Subcutaneous adipose tissue (tissue), 4 donors: Measurements from ENCODE around the gene NRXN3. TPM values are rescaled to one million over a fixed set of nuclear protein-coding genes. Genes with fewer than 3 reads are reported as not detected.

Experiments used
- total RNA-seq, 4 donors: library from RNA; depleted of rRNA; stranded (reverse); fragments of >200 nt; gene quantifications; one replicate each; pipeline ENCODE4 v1.1.0, GENCODE V29; 2016
- TF ChIP-seq, protein P1 (sequence below): fragments of 450-650 bp; IDR thresholded peaks from one replicate; pipeline ENCODE4 v1.5.1; 2016; ENCODE audit warnings: low read depth, mild to moderate bottlenecking, control low read depth, antibody characterized with exemption, moderate library complexity

The NRXN3 gene
- total RNA-seq, 4 donors from 2014 or later, result 0.57 to 2.4 (median 1.1) TPM; not detected in 1

- TF ChIP-seq, protein P1, sequence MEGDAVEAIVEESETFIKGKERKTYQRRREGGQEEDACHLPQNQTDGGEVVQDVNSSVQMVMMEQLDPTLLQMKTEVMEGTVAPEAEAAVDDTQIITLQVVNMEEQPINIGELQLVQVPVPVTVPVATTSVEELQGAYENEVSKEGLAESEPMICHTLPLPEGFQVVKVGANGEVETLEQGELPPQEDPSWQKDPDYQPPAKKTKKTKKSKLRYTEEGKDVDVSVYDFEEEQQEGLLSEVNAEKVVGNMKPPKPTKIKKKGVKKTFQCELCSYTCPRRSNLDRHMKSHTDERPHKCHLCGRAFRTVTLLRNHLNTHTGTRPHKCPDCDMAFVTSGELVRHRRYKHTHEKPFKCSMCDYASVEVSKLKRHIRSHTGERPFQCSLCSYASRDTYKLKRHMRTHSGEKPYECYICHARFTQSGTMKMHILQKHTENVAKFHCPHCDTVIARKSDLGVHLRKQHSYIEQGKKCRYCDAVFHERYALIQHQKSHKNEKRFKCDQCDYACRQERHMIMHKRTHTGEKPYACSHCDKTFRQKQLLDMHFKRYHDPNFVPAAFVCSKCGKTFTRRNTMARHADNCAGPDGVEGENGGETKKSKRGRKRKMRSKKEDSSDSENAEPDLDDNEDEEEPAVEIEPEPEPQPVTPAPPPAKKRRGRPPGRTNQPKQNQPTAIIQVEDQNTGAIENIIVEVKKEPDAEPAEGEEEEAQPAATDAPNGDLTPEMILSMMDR, result no peak
Measured at GRCh38 chr14:78329371-78329770, 159.2 kb downstream of the NRXN3 start.

DNA sequence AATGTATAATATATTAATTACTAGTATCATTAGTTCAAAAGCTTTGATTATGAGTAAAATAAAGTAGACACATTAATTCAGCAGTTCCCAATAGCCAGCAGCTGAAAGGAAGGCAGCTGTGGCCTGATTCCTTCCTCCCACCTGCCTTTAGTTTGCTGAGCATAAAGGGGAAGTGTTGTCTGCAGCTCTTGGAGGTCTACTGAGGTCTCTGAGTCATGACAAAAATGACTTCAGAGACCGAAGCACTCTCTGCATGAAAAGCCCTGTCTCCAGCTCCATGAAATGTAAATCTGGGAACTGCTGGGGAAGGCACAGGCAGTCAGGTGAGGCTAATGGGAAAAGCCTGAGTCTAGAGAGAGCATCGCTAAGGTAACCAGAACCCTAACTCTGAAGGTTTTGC lies 165.4 kb downstream of the NRXN3 start:
- TF ChIP-seq, protein P1, result no peak

DNA sequence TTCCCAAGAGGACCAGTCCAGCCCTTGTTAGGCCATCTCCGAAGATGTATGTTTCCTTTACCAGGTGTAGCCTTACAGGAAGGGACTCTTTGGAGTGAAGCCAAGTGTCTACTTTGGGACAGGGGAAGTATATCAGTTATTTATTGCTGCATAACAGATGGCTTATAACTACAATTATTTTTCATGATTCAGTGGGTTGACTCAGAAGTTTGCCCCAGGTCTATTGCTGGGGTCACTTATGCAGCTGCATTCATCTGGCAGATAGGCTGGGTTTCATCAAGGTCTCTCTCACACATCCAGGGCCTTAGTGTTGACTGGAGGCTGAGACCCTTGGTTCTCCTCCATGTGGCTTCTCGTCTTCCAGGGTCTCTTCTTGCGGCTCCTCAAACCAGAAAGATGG lies 170.1 kb downstream of the NRXN3 start:
- TF ChIP-seq, protein P1, result no peak

GRCh38 chr14:78341827-78342389 lies 171.7 kb downstream of the NRXN3 start:
- TF ChIP-seq, protein P1, result no peak

DNA sequence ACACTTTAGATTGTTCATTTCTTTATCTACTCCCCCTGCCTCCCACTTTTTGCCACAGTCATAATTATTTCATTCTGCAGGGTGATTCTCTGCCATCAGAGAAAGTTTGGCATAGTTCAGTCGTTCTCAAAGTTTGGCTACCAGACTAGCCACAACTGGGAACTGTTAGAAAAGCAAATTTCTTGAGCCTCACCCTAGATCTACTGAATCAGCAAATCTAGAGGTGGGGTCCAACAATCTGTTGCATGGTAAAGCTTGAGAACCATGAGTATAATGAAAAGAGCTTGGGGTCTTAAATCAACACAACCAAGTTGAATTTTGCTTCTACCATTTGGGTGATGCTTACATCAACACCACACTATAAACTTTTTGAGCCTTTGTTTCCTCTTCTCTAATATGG lies 172.7 kb downstream of the NRXN3 start:
- TF ChIP-seq, protein P1, result no peak

DNA sequence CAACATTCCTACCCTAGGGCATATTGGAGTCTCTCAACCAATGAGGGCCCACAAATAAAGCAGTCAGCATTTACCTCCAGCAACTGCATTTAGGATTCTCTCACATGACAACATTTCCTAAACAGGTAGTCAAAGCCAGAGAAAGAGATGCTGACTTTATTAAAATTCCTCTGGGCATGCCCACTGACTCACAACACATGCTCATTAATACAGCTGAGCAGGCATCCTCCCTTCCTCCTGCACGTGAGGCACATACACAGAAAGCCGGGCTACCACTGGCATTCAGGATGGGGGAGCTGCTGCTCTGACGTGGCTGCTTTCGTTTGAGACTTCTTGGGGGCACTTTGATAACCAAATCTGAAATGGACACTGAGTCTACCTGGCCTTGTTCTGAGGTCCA lies 174.1 kb downstream of the NRXN3 start:
- TF ChIP-seq, protein P1, result no peak

GRCh38 chr14:78345131-78345744 lies 175.1 kb downstream of the NRXN3 start:
- TF ChIP-seq, protein P1, result no peak
